Neural crest cell (in vitro differentiated cells): ENCODE measurements around the gene ATM. TPM values are rescaled to one million over a fixed set of nuclear protein-coding genes. Genes with fewer than 3 reads are reported as not detected.

Experiments
- DNase-seq: peaks from one replicate; pipeline ENCODE4 v3.0.0; 2021; ENCODE audit warnings: low read depth, mixed read lengths, low spot score
- H3K27ac Mint-ChIP-seq: one replicate; pipeline ENCODE4 v1.8.0; 2021; ENCODE audit warnings: mild to moderate bottlenecking, mixed read lengths; ENCODE audit not compliant: unreplicated experiment
- H3K27me3 Mint-ChIP-seq: 2 replicates; pipeline ENCODE4 v1.8.0; 2021; ENCODE audit warnings: low read depth, mild to moderate bottlenecking, mixed read lengths
- H3K36me3 Mint-ChIP-seq: 2 replicates; pipeline ENCODE4 v1.8.0; 2021; ENCODE audit warnings: low read depth, mild to moderate bottlenecking, mixed read lengths
- H3K4me1 Mint-ChIP-seq: 2 replicates; pipeline ENCODE4 v1.8.0; 2021; ENCODE audit warnings: mixed read lengths
- H3K4me3 Mint-ChIP-seq: one replicate; pipeline ENCODE4 v1.8.0; 2021; ENCODE audit warnings: mild to moderate bottlenecking, mixed read lengths
- H3K9me3 Mint-ChIP-seq: 2 replicates; pipeline ENCODE4 v1.8.0; 2021; ENCODE audit warnings: mixed read lengths
- CTCF ChIP-seq: fragments of 200-600 bp; sonication (generic); conservative IDR thresholded peaks from 2 replicates; pipeline ENCODE4 v1.5.0; 2021; ENCODE audit warnings: antibody characterized with exemption, mild to moderate bottlenecking
- total RNA-seq: library from RNA; stranded (reverse); gene quantifications from 2 replicates; pipeline ENCODE4 v1.2.1, GENCODE V29; 2021

The ATM gene
- total RNA-seq, 1 donor from 2014 or later, result 68.5 TPM

GRCh38 chr11:108226036-108226435 is 3.2 kb downstream of the ATM start:
- no peak for DNase-seq
- Mint-ChIP-seq H3K27me3 (no peaks in the 10 kb centered on the region), H3K4me3 (peak overlapping the region; percentile 52), H3K36me3 (peaks cover 3% of the 10 kb centered on the region), H3K27ac (no peak overlapping the region), H3K9me3 (no peaks in the 10 kb centered on the region), H3K4me1 (peaks cover 12% of the 10 kb centered on the region)
- TF ChIP-seq CTCF, result no peak

GRCh38 chr11:108228251-108228650 is 5.4 kb downstream of the ATM start:
- H3K36me3 Mint-ChIP-seq, result peaks cover 9% of the 10 kb centered on the region
- no peak overlapping the region for H3K4me3 Mint-ChIP-seq
- peaks cover 4% of the 10 kb centered on the region for H3K4me1 Mint-ChIP-seq
- no peak overlapping the region for H3K27ac Mint-ChIP-seq
- no peaks in the 10 kb centered on the region for H3K9me3 Mint-ChIP-seq
- H3K27me3 Mint-ChIP-seq, result no peaks in the 10 kb centered on the region
- no peak for DNase-seq
- TF ChIP-seq CTCF, result no peak

DNA sequence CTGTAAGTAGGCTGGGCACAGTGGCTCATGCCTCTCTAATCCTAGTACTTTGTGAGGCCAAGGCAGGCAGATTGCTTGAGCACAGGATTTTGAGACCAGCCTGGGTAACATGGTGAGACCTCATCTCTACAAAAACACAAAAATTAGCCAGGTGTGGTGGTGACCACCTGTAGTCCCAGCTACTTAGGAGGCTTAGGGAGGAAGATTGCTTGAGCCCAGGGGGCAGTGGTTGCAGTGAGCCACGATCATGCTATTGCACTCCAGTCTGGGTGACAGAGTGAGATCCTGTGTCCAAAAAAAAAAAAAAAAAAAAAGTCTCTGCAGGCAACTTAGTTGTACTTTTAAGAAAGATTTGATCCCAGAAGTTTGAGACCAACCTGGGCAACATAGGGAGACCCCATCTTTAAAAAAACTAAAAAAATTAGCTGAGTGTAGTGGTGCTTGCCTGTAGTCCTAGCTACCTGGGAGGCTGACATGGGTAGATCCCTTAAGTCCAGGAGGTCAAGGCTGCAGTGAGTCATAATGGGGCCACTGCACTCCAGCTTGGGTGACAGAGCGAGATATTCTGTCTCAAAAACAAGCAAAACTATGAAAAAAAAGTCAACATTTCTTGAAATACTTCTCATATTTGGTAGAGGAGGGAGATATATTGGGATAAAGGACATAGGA is 10.5 kb downstream of the ATM start:
- Mint-ChIP-seq H3K27ac (no peak overlapping the region), H3K27me3 (no peaks in the 10 kb centered on the region), H3K9me3 (no peaks in the 10 kb centered on the region), H3K36me3 (peaks cover 21% of the 10 kb centered on the region), H3K4me3 (no peak overlapping the region), H3K4me1 (no peaks in the 10 kb centered on the region)
- TF ChIP-seq CTCF, result no peak
- no peak for DNase-seq

GRCh38 chr11:108235192-108235591 is 12.3 kb downstream of the ATM start:
- peaks cover 18% of the 10 kb centered on the region for H3K36me3 Mint-ChIP-seq
- H3K4me1 Mint-ChIP-seq, result no peaks in the 10 kb centered on the region
- H3K4me3 Mint-ChIP-seq, result no peak overlapping the region
- no peak for TF ChIP-seq CTCF
- H3K9me3 Mint-ChIP-seq, result no peaks in the 10 kb centered on the region
- no peaks in the 10 kb centered on the region for H3K27me3 Mint-ChIP-seq
- no peak overlapping the region for H3K27ac Mint-ChIP-seq
- no peak for DNase-seq

GRCh38 chr11:108235633-108236032 is 12.8 kb downstream of the ATM start:
- TF ChIP-seq CTCF, result no peak

More at GRCh38 chr11:108235633-108236032, 12.8 kb downstream of the ATM start:
- no peaks in the 10 kb centered on the region for H3K9me3 Mint-ChIP-seq
- no peak for DNase-seq
- no peak overlapping the region for H3K27ac Mint-ChIP-seq
- H3K27me3 Mint-ChIP-seq, result no peaks in the 10 kb centered on the region
- H3K4me3 Mint-ChIP-seq, result no peak overlapping the region
- H3K4me1 Mint-ChIP-seq, result no peaks in the 10 kb centered on the region
- peaks cover 18% of the 10 kb centered on the region for H3K36me3 Mint-ChIP-seq
